Erythroblast (primary cell): ENCODE results near the gene MLN.

Source experiments
- GATA1 ChIP-seq: IDR thresholded peaks from 2 replicates; pipeline ENCODE4 v1.6.1; 2011; ENCODE audit warnings: low read depth, mild to moderate bottlenecking, control low read depth, low read length, moderate library complexity
- POLR2A ChIP-seq: IDR thresholded peaks from 2 replicates; pipeline ENCODE4 v1.6.1; 2011; ENCODE audit warnings: mild to moderate bottlenecking, low read length

DNA sequence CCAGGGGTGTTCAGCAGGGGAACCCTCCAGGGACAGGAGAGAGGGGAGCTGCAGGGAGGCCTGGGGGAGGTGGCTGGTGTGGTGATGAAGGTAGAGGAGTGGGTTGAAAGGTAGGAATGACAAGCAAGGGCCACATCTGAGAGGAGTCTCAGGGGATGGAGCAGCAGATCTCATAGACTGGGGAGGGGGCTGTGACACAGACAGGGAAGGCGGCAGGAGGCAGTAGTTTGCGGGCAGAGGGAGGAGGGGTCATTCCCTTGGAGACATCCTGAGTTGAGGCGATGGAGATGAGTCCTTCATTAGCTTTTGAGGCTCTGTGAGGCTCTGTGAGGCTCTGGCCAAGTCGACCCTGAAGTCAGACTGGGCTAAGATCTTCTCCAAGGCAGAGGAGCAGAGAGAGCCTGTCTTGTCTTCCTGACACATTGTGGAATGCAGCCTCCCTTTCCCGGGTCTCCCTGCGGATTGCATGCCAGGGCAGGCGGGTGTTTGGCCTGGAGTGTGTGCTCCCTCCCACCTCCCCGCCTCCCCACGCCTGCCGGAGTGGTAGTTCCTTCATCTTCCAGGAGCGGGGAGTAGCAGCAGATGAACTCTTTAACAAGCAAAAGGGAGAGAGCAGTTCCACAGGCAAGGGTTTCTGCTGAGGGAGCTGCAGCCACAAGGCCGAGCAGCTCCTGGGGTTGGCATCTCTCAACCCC, 34.3 kb upstream of the MLN start:
- TF ChIP-seq POLR2A (no peak), GATA1 (no peak)
